Right hindlimb (tissue), 1 donor: ENCODE results near the gene TBC1D4.

Experiments used
- DNase-seq: peaks from one replicate; pipeline ENCODE4 v3.0.0-alpha.2; 2018

The TBC1D4 gene, protein sequence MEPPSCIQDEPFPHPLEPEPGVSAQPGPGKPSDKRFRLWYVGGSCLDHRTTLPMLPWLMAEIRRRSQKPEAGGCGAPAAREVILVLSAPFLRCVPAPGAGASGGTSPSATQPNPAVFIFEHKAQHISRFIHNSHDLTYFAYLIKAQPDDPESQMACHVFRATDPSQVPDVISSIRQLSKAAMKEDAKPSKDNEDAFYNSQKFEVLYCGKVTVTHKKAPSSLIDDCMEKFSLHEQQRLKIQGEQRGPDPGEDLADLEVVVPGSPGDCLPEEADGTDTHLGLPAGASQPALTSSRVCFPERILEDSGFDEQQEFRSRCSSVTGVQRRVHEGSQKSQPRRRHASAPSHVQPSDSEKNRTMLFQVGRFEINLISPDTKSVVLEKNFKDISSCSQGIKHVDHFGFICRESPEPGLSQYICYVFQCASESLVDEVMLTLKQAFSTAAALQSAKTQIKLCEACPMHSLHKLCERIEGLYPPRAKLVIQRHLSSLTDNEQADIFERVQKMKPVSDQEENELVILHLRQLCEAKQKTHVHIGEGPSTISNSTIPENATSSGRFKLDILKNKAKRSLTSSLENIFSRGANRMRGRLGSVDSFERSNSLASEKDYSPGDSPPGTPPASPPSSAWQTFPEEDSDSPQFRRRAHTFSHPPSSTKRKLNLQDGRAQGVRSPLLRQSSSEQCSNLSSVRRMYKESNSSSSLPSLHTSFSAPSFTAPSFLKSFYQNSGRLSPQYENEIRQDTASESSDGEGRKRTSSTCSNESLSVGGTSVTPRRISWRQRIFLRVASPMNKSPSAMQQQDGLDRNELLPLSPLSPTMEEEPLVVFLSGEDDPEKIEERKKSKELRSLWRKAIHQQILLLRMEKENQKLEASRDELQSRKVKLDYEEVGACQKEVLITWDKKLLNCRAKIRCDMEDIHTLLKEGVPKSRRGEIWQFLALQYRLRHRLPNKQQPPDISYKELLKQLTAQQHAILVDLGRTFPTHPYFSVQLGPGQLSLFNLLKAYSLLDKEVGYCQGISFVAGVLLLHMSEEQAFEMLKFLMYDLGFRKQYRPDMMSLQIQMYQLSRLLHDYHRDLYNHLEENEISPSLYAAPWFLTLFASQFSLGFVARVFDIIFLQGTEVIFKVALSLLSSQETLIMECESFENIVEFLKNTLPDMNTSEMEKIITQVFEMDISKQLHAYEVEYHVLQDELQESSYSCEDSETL (N-terminal part only)

GRCh38 chr13:75482070-75482819, at the start of gene TBC1D4:
TBC1D4 (minus strand) TSS chr13:75482169; CDS start chr13:75481767, 402 bp downstream.
- DNase-seq: peak; percentile 94

GRCh38 chr13:75530549-75530961, 48.6 kb upstream of the TBC1D4 start:
- no peak for DNase-seq

DNA sequence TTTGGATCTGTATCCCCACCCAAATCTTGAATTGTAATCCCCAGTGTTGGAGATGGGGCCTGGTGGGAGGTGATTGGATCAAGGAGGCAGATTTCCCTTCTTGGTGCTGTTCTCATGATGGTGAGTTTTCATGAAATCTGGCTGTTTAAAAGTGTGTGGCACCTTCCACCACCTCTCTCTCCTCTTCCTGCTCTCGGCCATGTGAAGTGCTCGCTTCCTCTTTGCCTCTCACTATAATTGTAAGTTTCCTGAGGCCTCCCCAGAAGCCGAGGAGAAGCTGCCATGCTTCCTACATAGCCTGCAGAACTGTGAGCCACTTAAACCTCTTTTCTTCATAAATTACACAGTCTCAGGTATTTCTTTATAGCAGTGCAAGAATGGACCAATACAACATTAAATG, 40.0 kb upstream of the TBC1D4 start:
- no peak for DNase-seq

- DNase-seq: no peak
These were observed 36.6 kb upstream of the TBC1D4 start for GRCh38 chr13:75518439-75519088.

DNA sequence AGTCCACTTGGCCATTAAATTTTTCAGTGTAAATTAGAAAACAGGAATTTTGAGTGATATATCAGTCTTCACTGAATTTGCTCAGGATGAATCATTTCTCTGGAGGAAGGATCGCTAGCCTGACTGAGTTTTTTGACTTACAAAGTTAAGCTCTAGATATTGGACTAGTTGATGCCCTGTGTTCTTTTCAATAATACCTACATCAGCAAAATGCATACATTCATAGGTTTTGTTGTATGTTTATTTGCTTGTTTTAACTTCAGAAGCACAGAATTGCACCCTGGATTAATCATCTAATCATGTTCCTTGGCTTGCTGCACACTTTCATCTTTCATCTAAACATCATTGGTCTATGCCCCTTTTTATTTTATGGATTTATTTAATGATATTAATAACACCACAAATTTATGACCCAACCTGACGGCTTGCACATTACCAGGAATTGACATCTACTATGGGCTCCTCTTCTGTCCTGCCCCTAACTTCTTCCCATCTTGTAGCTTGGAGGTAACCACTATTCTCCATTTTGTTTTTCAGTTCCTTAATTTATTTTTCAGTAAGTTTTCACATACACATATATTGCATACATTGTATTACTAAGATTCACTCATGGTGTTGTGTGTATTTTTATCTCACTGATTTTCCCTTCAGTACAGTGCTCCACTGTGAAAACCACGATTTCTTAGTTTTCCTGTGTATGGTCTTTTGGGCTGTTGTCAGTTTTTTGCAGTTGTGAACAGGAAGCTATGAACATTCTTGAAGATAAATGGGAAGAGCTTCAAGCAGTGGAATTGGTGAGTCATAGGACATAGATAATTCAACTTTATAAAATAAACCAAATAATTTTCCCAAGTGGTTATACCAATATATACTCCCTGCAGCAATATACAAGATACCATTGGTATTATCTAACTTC, 32.4 kb upstream of the TBC1D4 start:
- no peak for DNase-seq

- no peak for DNase-seq
These were observed 31.3 kb upstream of the TBC1D4 start for GRCh38 chr13:75513271-75513670.

GRCh38 chr13:75512253-75512652, 30.3 kb upstream of the TBC1D4 start:
- DNase-seq: no peak

DNA sequence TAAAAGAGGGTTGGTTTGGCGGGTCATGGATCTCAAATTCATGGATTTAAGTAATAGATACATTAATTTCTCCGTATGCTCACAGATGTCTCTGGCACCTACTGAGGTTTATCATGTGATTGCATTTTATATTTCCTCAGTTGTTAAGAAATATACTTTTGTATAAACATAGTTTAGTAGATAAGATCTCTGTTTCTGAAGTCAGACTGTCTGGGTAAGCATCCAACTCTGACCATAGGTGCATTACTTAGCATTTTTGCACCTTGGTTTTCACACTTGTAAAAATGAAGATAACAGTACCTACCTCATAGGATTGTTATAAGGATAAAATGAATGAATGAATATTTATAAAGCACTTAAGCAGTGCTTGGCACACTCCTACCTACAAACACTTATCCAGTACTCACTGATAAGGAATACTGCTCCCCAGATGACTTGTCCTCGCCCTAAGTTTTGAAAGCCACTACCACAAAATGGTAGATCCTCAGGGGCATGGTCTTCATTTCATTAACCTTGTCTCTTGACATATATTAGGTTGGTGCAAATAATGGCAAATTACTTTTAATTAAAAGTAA, 29.2 kb upstream of the TBC1D4 start:
- no peak for DNase-seq

GRCh38 chr13:75508002-75508548, 26.1 kb upstream of the TBC1D4 start:
- DNase-seq: no peak

DNA sequence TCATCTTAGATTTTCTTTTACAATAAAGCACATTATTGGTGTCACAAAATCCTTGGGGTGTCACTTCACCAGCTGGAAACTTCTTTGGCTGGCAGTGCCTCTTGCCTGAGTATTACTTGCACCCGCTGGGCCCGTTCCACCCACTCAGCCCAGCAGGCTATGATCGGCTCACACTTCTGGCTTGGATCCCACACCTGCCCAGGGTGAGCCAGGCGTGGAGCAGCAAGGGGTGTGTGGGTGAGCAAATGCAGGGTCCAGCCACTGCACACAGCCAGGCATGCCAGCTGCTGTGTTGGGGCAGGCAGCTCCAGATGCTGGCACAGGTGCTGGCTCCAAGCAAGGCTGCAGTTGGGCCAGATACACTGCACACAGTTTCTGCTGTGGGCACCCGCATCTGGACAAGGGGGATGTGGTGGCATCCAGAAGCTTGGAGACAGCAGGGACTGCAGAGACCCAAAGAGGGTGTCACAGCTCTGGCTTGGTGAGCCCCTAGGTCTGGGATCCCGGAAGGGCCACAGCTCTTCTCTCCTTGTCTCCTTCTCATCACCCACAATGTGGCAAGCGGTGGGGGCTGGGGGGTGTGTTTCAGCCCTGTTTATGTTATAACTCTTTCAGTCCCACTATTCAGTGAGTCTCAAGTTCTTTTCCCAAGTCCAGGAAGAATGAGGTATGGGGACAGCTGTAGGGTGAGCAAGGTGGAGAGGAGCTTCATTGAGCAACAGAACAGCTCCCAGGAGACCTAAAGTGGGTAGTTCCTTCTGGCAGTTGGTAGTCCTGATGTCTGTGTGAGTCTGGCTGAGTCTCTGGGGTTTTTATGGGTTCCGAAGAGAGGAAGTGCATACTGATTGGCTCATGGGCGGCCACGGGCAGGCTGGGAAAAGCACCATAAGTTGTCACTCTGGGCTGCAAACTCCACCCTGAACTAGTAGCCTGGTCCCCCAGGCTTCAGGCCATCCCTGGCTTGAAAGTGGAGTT, 25.3 kb upstream of the TBC1D4 start:
- no peak for DNase-seq

GRCh38 chr13:75506018-75506417, 24.0 kb upstream of the TBC1D4 start:
- DNase-seq: no peak

DNA sequence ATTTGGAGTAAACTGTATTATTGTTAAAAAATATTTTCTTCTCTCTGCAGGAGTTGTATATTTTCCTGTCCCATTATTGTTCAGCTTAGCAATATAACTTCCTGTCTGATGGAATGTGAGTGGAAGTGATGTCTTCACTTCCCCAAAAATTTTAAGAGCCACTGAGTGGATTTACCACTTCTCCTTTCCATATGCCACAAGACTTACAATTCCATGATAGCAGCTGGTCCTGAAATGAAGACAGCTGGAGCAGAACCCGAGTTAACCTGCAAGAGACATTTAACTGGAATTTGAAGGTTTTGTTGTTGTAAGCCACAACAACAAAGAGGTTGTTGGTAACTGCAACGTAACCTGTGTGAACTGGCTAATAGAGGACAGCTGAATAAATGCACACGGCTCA, 23.4 kb upstream of the TBC1D4 start:
- DNase-seq: no peak

DNA sequence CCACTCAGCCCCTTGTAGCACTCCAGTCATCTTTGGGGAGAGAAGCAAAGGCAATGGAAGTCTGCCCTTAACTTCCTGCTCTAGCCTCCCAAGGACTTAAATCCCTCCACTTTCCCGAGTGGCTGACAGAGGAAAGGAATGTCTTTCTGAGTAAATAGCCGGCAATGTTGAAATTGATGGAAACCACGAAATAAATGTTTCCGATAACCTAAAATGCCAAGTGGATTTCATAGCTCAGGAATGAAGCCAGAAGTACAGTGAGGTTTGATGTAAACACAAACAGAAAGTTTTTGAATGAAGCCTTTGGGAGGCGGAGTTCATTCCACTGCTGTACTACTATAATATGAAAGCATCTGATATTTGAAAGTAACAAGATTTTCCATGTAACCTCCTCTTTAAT, 14.0 kb upstream of the TBC1D4 start:
- DNase-seq: no peak

DNA sequence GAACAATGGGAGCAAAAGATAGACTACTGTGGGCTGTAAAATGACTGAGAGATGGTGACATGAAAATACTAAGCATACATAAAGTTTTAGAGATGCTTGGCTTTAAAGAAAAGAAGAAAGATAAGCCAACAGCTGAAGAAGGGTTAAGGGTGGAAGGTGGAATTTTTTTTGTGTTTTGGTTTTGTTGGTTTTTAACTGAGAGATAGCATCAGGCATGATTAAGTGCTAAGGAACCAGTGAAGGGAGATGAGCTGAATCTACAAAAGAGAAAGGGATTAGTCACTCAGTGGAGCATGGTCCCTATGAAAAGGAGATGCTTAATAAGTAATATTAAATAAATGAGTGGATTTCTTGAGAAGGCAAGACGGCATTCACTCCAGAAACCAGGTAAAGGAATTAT, 12.5 kb upstream of the TBC1D4 start:
- no peak for DNase-seq

GRCh38 chr13:75493156-75493555, 11.2 kb upstream of the TBC1D4 start:
- DNase-seq: no peak

GRCh38 chr13:75492389-75492788, 10.4 kb upstream of the TBC1D4 start:
- no peak for DNase-seq

DNA sequence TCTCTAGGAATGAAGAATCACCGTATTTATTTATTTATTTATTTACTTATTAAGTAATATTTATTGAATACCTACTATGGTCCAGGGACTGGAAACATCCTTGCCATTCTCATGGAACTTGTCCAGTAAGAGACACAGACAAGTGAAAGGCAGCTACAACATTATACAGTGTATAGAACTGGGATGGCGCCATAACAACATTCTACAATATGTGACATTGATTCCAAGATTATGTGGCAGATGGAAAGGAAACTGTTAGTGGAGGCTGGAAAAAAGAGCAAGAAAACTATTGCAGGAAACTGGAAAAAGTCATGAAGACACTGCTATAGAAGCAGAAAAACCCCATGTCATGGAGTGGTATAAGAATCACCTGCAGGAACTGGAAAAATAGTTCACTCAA, 9.4 kb upstream of the TBC1D4 start:
- DNase-seq: no peak

GRCh38 chr13:75489502-75490263, 7.7 kb upstream of the TBC1D4 start:
- no peak for DNase-seq
